ENCODE measurements around the gene MTHFSD.

MTHFSD gene

DNA sequence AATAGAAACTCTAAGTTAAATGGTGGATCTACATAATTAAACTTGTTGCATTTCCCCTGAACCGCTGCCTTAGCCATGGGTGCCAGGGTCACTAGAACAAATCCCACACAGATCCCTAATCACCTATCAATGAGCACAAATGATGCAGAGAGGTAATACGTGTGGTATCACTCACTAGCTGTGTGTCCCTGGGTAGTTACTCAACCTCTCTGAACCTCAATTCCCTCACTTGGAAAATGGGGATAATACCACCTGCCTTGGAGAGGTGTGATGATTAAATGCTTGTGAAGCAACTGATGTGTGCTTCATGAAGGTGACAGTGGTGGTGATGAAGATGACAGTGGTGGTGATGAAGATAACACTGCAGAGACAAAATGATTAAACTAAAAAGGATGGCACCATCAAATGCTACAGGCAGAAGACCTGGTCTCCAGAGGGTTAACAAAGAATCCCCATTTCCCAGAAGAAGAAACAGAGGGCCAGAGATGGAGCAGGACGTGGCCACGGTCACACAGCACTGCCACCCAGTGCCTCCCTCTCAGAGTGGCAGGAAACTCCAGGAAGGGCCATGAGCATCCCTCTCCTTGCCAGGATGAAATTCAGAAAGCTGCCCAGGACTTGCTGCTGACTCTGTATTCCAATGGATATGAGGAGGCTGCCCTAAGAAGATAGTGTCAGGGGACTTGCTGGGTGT lies 62.6 kb downstream of the MTHFSD start:
- DNase-seq (ENCODE audit: low read depth in 1 of 2, low spot score in 1 of 2), result no peak

DNA sequence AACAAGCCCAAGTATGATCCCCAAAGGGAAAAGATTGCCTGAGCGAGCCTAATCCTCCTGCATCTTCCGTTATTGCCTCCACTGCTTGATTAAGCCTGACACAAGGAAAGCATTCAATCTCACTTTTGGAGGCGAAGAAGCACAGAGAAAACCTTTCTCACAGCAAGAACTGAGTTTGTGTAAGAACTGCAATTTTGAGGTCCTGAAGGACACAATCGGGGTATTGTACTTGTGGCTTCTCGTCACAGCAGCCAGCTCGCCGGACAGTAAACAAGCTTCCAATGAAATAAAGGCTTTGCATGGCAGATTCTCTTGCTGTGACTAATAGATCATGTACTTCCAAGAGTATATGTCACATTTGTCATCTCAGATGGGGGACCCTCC lies 63.4 kb downstream of the MTHFSD start:
- DNase-seq (ENCODE audit: low read depth in 1 of 2, low spot score in 1 of 2), result no peak

GRCh38 chr16:86490859-86491639 lies 64.0 kb downstream of the MTHFSD start:
- DNase-seq (ENCODE audit: low read depth in 1 of 2, low spot score in 1 of 2), result no peak

DNA sequence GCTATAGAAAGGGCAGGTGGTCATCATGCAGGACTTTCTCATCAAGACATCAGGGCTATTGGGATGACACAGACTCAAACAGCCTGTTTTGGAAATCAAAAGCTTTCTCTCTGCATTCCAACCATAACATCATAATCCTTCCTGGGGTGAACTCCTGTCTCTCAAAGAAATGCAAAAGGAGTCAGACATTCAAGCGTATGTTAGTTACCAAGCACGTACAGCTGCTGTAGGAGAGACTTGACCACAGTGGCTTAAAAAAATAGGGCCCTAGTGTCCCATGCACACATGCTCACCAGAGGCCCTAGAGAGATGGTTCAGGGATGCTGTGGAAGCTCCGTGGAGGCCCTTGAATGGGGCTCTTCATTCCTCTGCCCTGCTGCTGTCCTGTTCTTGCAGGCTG lies 69.3 kb downstream of the MTHFSD start:
- no peak for DNase-seq (ENCODE audit: low read depth in 1 of 2, low spot score in 1 of 2)

DNA sequence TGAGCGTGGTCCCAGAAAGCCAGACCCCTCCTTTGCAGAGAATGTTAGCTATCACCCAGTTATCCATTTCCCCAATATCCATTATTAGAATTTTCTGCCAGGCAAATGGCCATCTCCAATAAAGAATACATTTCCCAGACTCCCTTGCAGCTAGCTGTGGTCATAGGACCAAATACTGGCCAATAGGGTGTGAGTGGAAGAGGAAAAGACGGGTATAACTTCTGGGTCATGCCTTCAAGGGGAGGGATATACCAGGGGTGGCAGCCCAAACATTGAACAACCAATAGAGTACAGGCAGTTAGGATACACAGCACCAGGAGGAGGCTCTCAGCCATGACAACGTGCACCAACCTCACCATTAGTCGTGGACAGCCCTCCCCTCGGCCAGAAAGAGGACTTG lies 70.8 kb downstream of the MTHFSD start:
- DNase-seq (ENCODE audit: low read depth in 1 of 2, low spot score in 1 of 2), result no peak

DNA sequence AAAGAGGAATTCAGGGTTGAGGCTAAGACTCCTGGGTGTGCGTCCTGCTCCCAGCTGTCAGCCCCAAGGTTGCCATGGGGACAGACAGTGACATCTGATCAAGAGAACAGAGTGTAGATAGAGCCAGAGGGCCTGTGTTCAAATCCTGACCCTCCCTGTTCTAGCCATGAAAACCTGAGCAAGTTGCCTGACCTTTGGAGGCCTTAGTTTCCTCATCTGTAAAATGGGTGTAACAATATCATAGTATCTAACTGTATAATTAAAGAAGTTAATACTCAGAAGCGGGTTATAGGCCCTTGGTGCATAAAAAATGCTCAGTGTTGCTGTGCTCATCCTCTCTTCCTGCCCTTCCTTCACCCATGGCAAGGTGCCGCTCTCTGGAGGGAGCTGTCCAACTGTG lies 73.4 kb downstream of the MTHFSD start:
- no peak for DNase-seq (ENCODE audit: low read depth in 1 of 2, low spot score in 1 of 2)

DNA sequence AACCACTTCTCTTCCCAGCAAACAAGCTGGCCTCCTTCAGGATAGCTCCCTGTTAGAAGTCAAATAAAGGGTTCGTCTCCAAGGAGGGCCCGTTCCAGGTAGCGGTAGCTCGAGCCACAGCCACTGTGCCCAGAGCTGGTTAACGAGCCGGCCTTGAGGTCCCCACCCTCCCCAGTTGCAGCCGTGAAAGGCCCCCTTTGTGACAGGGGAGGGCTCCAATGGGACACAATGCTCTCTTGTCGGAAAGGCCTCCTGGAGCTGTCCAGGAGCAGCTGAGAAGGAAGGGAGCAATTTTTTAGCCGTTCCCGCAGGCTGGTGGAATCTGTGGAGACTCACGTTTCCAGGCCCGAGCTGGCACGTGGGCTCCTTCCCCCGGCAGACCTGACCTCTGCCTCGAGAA lies 74.6 kb downstream of the MTHFSD start:
- DNase-seq (ENCODE audit: low read depth in 1 of 2, low spot score in 1 of 2), result no peak
